Large intestine (tissue), 3 donors: ENCODE results near the gene SDCBP2. TPM values are rescaled to one million over a fixed set of nuclear protein-coding genes. Genes with fewer than 3 reads are reported as not detected.

Experiments used
- DNase-seq, 2 donors: peaks; one replicate each; pipeline versions ENCODE4 v3.0.0 to v3.0.0-alpha.2; 2013
- H3K27ac ChIP-seq: one replicate; pipeline ENCODE4 v1.5.1; 2013; ENCODE audit warnings: low read length
- H3K27me3 ChIP-seq: 2 replicates; pipeline ENCODE4 v1.6.1; 2013; ENCODE audit warnings: low read length; ENCODE audit not compliant: control insufficient read depth, insufficient read depth
- H3K36me3 ChIP-seq: 2 replicates; pipeline ENCODE4 v1.6.1; 2013; ENCODE audit warnings: low read length; ENCODE audit not compliant: control insufficient read depth, insufficient read depth
- H3K4me1 ChIP-seq: one replicate; pipeline ENCODE4 v1.6.1; 2013; ENCODE audit warnings: low read length; ENCODE audit not compliant: control insufficient read depth, insufficient read depth
- H3K4me3 ChIP-seq: one replicate; pipeline ENCODE4 v1.5.1; 2013; ENCODE audit warnings: low read length
- H3K9me3 ChIP-seq: one replicate; pipeline ENCODE4 v1.6.1; 2013; ENCODE audit warnings: mild to moderate bottlenecking, low read depth, low read length, moderate library complexity; ENCODE audit not compliant: control insufficient read depth
- WGBS: methylation state at CpG from one replicate; pipeline ENCODE4 v1.1.5; 2013; ENCODE audit warnings: low lambda C conversion rate; ENCODE audit not compliant: insufficient coverage; 5-methylcytosine and 5-hydroxymethylcytosine counted together
- polyA plus RNA-seq: library from polyadenylated mRNA; unstranded; fragments of 120-200 nt; gene quantifications from one replicate; pipeline ENCODE4 v1.2.1, GENCODE V29; 2013

The SDCBP2 gene
- polyA plus RNA-seq, 1 donor, result 62.8 TPM

GRCh38 chr20:1338801-1339200, 9.9 kb upstream of the SDCBP2 start:
- H3K36me3 ChIP-seq, result peaks cover 3% of the 10 kb centered on the region
- H3K4me1 ChIP-seq, result no peaks in the 10 kb centered on the region
- no CpG with 5 or more reads among the region's 4 CpGs for WGBS
- DNase-seq, result no peak
- no peaks in the 10 kb centered on the region for H3K27me3 ChIP-seq
- no peak overlapping the region for H3K4me3 ChIP-seq
- peaks cover 3% of the 10 kb centered on the region for H3K9me3 ChIP-seq
- H3K27ac ChIP-seq, result no peak overlapping the region

GRCh38 chr20:1338096-1338495, 9.2 kb upstream of the SDCBP2 start:
- H3K27ac ChIP-seq, result no peak overlapping the region
- no CpG with 5 or more reads among the region's 5 CpGs for WGBS
- peaks cover 9% of the 10 kb centered on the region for H3K36me3 ChIP-seq
- no peak overlapping the region for H3K4me3 ChIP-seq
- H3K4me1 ChIP-seq, result no peaks in the 10 kb centered on the region
- DNase-seq, result no peak
- H3K27me3 ChIP-seq, result no peaks in the 10 kb centered on the region
- peaks cover 3% of the 10 kb centered on the region for H3K9me3 ChIP-seq

GRCh38 chr20:1337441-1337840, 8.5 kb upstream of the SDCBP2 start:
- no peak for DNase-seq
- no CpG with 5 or more reads among the region's 5 CpGs for WGBS
- Histone ChIP-seq H3K9me3 (peaks cover 3% of the 10 kb centered on the region), H3K27me3 (no peaks in the 10 kb centered on the region), H3K4me3 (no peak overlapping the region), H3K4me1 (no peaks in the 10 kb centered on the region), H3K27ac (no peak overlapping the region), H3K36me3 (peaks cover 16% of the 10 kb centered on the region)

GRCh38 chr20:1336699-1337367, 7.9 kb upstream of the SDCBP2 start:
- Histone ChIP-seq H3K36me3 (peaks cover 16% of the 10 kb centered on the region), H3K27ac (no peak overlapping the region), H3K4me3 (no peak overlapping the region), H3K9me3 (peaks cover 3% of the 10 kb centered on the region), H3K27me3 (no peaks in the 10 kb centered on the region), H3K4me1 (no peaks in the 10 kb centered on the region)
- no CpG with 5 or more reads among the region's 14 CpGs for WGBS
- peak in 1 of 2 donors; percentile 17 for DNase-seq

GRCh38 chr20:1335961-1336698, 7.2 kb upstream of the SDCBP2 start:
- H3K27me3 ChIP-seq, result no peaks in the 10 kb centered on the region
- no peak overlapping the region for H3K27ac ChIP-seq
- peaks cover 3% of the 10 kb centered on the region for H3K9me3 ChIP-seq
- peaks cover 16% of the 10 kb centered on the region for H3K36me3 ChIP-seq
- no peak overlapping the region for H3K4me3 ChIP-seq
- no CpG with 5 or more reads among the region's 6 CpGs for WGBS
- H3K4me1 ChIP-seq, result no peaks in the 10 kb centered on the region
- DNase-seq, result no peak

GRCh38 chr20:1334761-1335160, 5.8 kb upstream of the SDCBP2 start:
- H3K36me3 ChIP-seq, result peaks cover 16% of the 10 kb centered on the region
- DNase-seq, result no peak
- no peak overlapping the region for H3K27ac ChIP-seq
- no peaks in the 10 kb centered on the region for H3K27me3 ChIP-seq
- H3K9me3 ChIP-seq, result peaks cover 3% of the 10 kb centered on the region
- H3K4me3 ChIP-seq, result no peak overlapping the region
- no CpG with 5 or more reads among the region's 3 CpGs for WGBS
- H3K4me1 ChIP-seq, result peaks cover 9% of the 10 kb centered on the region

- Histone ChIP-seq H3K4me3 (no peak overlapping the region), H3K4me1 (peaks cover 13% of the 10 kb centered on the region), H3K9me3 (peaks cover 3% of the 10 kb centered on the region), H3K36me3 (peaks cover 16% of the 10 kb centered on the region), H3K27me3 (no peaks in the 10 kb centered on the region), H3K27ac (no peak overlapping the region)
- no CpG with 5 or more reads among the region's 4 CpGs for WGBS
- no peak for DNase-seq
These were observed 5.4 kb upstream of the SDCBP2 start for GRCh38 chr20:1334370-1334731.

GRCh38 chr20:1333462-1334369, 4.8 kb upstream of the SDCBP2 start:
- peaks cover 16% of the 10 kb centered on the region for H3K36me3 ChIP-seq
- peaks cover 17% of the 10 kb centered on the region for H3K4me1 ChIP-seq
- no CpG with 5 or more reads among the region's 11 CpGs for WGBS
- no peak for DNase-seq
- peaks cover 3% of the 10 kb centered on the region for H3K9me3 ChIP-seq
- no peak overlapping the region for H3K27ac ChIP-seq
- no peaks in the 10 kb centered on the region for H3K27me3 ChIP-seq
- no peak overlapping the region for H3K4me3 ChIP-seq

GRCh38 chr20:1332749-1333300, 3.9 kb upstream of the SDCBP2 start:
- Histone ChIP-seq H3K27me3 (no peaks in the 10 kb centered on the region), H3K4me1 (peaks cover 26% of the 10 kb centered on the region), H3K36me3 (peaks cover 16% of the 10 kb centered on the region), H3K27ac (no peak overlapping the region), H3K9me3 (peaks cover 3% of the 10 kb centered on the region), H3K4me3 (no peak overlapping the region)
- WGBS, result no CpG with 5 or more reads among the region's 2 CpGs
- DNase-seq, result no peak

- no CpG with 5 or more reads among the region's 6 CpGs for WGBS
- H3K9me3 ChIP-seq, result peaks cover 3% of the 10 kb centered on the region
- H3K27ac ChIP-seq, result no peak overlapping the region
- no peaks in the 10 kb centered on the region for H3K27me3 ChIP-seq
- no peak overlapping the region for H3K4me3 ChIP-seq
- H3K36me3 ChIP-seq, result peaks cover 16% of the 10 kb centered on the region
- H3K4me1 ChIP-seq, result peaks cover 35% of the 10 kb centered on the region
- DNase-seq, result no peak
These were observed 3.0 kb upstream of the SDCBP2 start for GRCh38 chr20:1331801-1332453.
